ENCODE measurements around the gene SUDS3.

The SUDS3 gene

GRCh38 chr12:118427819-118428218 is 51.5 kb downstream of the SUDS3 start:
- no peaks in the 10 kb centered on the region for H3K27me3 Mint-ChIP-seq
- no peak overlapping the region for H3K4me3 Mint-ChIP-seq
- no peak overlapping the region for H3K27ac Mint-ChIP-seq
- H3K4me1 Mint-ChIP-seq (ENCODE audit: low read depth in 2 of 2) = peaks cover 0 to 5% of the 10 kb centered on the region in 2 donors
- H3K9me3 Mint-ChIP-seq = no peaks in the 10 kb centered on the region
- no peak for ATAC-seq (replicated peaks)
- no peaks in the 10 kb centered on the region for H3K36me3 Mint-ChIP-seq (ENCODE audit: insufficient read depth)
- no peak for DNase-seq

GRCh38 chr12:118428643-118429042 is 52.3 kb downstream of the SUDS3 start:
- H3K4me3 Mint-ChIP-seq = no peak overlapping the region
- no peaks in the 10 kb centered on the region for H3K36me3 Mint-ChIP-seq (ENCODE audit: insufficient read depth)
- no peak overlapping the region for H3K27ac Mint-ChIP-seq
- no peaks in the 10 kb centered on the region for H3K27me3 Mint-ChIP-seq
- H3K4me1 Mint-ChIP-seq (ENCODE audit: low read depth in 2 of 2) = peaks cover 0 to 5% of the 10 kb centered on the region in 2 donors
- no peaks in the 10 kb centered on the region for H3K9me3 Mint-ChIP-seq
- DNase-seq = no peak
- ATAC-seq (replicated peaks) = no peak

- no peak for DNase-seq
- Mint-ChIP-seq H3K4me3 (no peak overlapping the region), H3K9me3 (no peaks in the 10 kb centered on the region), H3K27ac (no peak overlapping the region), H3K4me1 (ENCODE audit: low read depth in 2 of 2) (peaks cover 0 to 5% of the 10 kb centered on the region in 2 donors), H3K36me3 (ENCODE audit: insufficient read depth) (no peaks in the 10 kb centered on the region), H3K27me3 (no peaks in the 10 kb centered on the region)
- ATAC-seq (replicated peaks) = no peak
Observed at GRCh38 chr12:118429688-118430383, 53.5 kb downstream of the SUDS3 start.

- Mint-ChIP-seq H3K4me3 (no peak overlapping the region), H3K27me3 (no peaks in the 10 kb centered on the region), H3K27ac (no peak overlapping the region), H3K36me3 (ENCODE audit: insufficient read depth) (no peaks in the 10 kb centered on the region), H3K9me3 (no peaks in the 10 kb centered on the region), H3K4me1 (ENCODE audit: low read depth in 2 of 2) (no peaks in the 10 kb centered on the region)
- ATAC-seq (replicated peaks) (no peak), DNase-seq (no peak)
Observed at GRCh38 chr12:118430516-118430915, 54.2 kb downstream of the SUDS3 start.

- H3K9me3 Mint-ChIP-seq = no peaks in the 10 kb centered on the region
- H3K27ac Mint-ChIP-seq = no peak overlapping the region
- no peaks in the 10 kb centered on the region for H3K36me3 Mint-ChIP-seq (ENCODE audit: insufficient read depth)
- H3K4me1 Mint-ChIP-seq (ENCODE audit: low read depth in 2 of 2) = no peaks in the 10 kb centered on the region
- no peak overlapping the region for H3K4me3 Mint-ChIP-seq
- DNase-seq (no peak), ATAC-seq (replicated peaks) (no peak)
- peaks cover 0 to 17% of the 10 kb centered on the region in 2 donors for H3K27me3 Mint-ChIP-seq
Observed at GRCh38 chr12:118432812-118433545, 56.6 kb downstream of the SUDS3 start.

- DNase-seq = no peak
- peaks cover 22 to 27% of the 10 kb centered on the region in 2 donors for H3K27me3 Mint-ChIP-seq
- no peak overlapping the region for H3K27ac Mint-ChIP-seq
- H3K4me1 Mint-ChIP-seq (ENCODE audit: low read depth in 2 of 2) = no peaks in the 10 kb centered on the region
- no peaks in the 10 kb centered on the region for H3K9me3 Mint-ChIP-seq
- no peak for ATAC-seq (replicated peaks)
- no peak overlapping the region for H3K4me3 Mint-ChIP-seq
- H3K36me3 Mint-ChIP-seq (ENCODE audit: insufficient read depth) = no peaks in the 10 kb centered on the region
Observed at GRCh38 chr12:118436002-118436730, 59.8 kb downstream of the SUDS3 start.

GRCh38 chr12:118436986-118437385 is 60.6 kb downstream of the SUDS3 start:
- no peaks in the 10 kb centered on the region for H3K36me3 Mint-ChIP-seq (ENCODE audit: insufficient read depth)
- ATAC-seq (replicated peaks) = no peak
- no peak overlapping the region for H3K4me3 Mint-ChIP-seq
- H3K9me3 Mint-ChIP-seq = no peaks in the 10 kb centered on the region
- H3K27ac Mint-ChIP-seq = no peak overlapping the region
- H3K27me3 Mint-ChIP-seq = peaks cover 30 to 35% of the 10 kb centered on the region in 2 donors
- no peaks in the 10 kb centered on the region for H3K4me1 Mint-ChIP-seq (ENCODE audit: low read depth in 2 of 2)
- no peak for DNase-seq

- Mint-ChIP-seq H3K4me3 (no peak overlapping the region), H3K27me3 (peaks cover 36 to 52% of the 10 kb centered on the region in 2 donors), H3K9me3 (no peaks in the 10 kb centered on the region), H3K27ac (no peak overlapping the region), H3K36me3 (ENCODE audit: insufficient read depth) (no peaks in the 10 kb centered on the region), H3K4me1 (ENCODE audit: low read depth in 2 of 2) (no peaks in the 10 kb centered on the region)
- DNase-seq (no peak), ATAC-seq (replicated peaks) (no peak)
Observed at GRCh38 chr12:118439068-118439467, 62.7 kb downstream of the SUDS3 start.

- Mint-ChIP-seq H3K4me1 (ENCODE audit: low read depth in 2 of 2) (no peaks in the 10 kb centered on the region), H3K27ac (no peak overlapping the region), H3K27me3 (peaks cover 37 to 51% of the 10 kb centered on the region in 2 donors), H3K36me3 (ENCODE audit: insufficient read depth) (no peaks in the 10 kb centered on the region), H3K9me3 (no peaks in the 10 kb centered on the region), H3K4me3 (no peak overlapping the region)
- no peak for DNase-seq
- ATAC-seq (replicated peaks) = no peak
Observed at GRCh38 chr12:118446247-118446646, 69.9 kb downstream of the SUDS3 start.

GRCh38 chr12:118447181-118447580 is 70.8 kb downstream of the SUDS3 start:
- Mint-ChIP-seq H3K4me1 (ENCODE audit: low read depth in 2 of 2) (no peaks in the 10 kb centered on the region), H3K9me3 (no peaks in the 10 kb centered on the region)

GRCh38 chr12:118448341-118448740 is 72.0 kb downstream of the SUDS3 start:
- no peak overlapping the region for H3K27ac Mint-ChIP-seq
- no peaks in the 10 kb centered on the region for H3K9me3 Mint-ChIP-seq
- ATAC-seq (replicated peaks) (no peak), DNase-seq (no peak)
- H3K4me1 Mint-ChIP-seq (ENCODE audit: low read depth in 2 of 2) = no peaks in the 10 kb centered on the region
- H3K4me3 Mint-ChIP-seq = no peak overlapping the region
- H3K36me3 Mint-ChIP-seq (ENCODE audit: insufficient read depth) = no peaks in the 10 kb centered on the region
- H3K27me3 Mint-ChIP-seq = peaks cover 39 to 48% of the 10 kb centered on the region in 2 donors

More at GRCh38 chr12:118447181-118447580, 70.8 kb downstream of the SUDS3 start:
- no peaks in the 10 kb centered on the region for H3K36me3 Mint-ChIP-seq (ENCODE audit: insufficient read depth)
- H3K27me3 Mint-ChIP-seq = peaks cover 36 to 51% of the 10 kb centered on the region in 2 donors
- no peak overlapping the region for H3K27ac Mint-ChIP-seq
- no peak for DNase-seq
- no peak for ATAC-seq (replicated peaks)
- H3K4me3 Mint-ChIP-seq = no peak overlapping the region

- ATAC-seq (replicated peaks) = no peak
- peaks cover 0 to 5% of the 10 kb centered on the region in 2 donors for H3K9me3 Mint-ChIP-seq
- no peak for DNase-seq
- H3K4me3 Mint-ChIP-seq = no peak overlapping the region
- no peaks in the 10 kb centered on the region for H3K36me3 Mint-ChIP-seq (ENCODE audit: insufficient read depth)
- peaks cover 0 to 3% of the 10 kb centered on the region in 2 donors for H3K4me1 Mint-ChIP-seq (ENCODE audit: low read depth in 2 of 2)
- H3K27me3 Mint-ChIP-seq = peaks cover 27 to 41% of the 10 kb centered on the region in 2 donors
- no peak overlapping the region for H3K27ac Mint-ChIP-seq
Observed at GRCh38 chr12:118455327-118455726, 79.0 kb downstream of the SUDS3 start.

- H3K9me3 Mint-ChIP-seq = peaks cover 0 to 5% of the 10 kb centered on the region in 2 donors
- no peaks in the 10 kb centered on the region for H3K36me3 Mint-ChIP-seq (ENCODE audit: insufficient read depth)
- no peak for ATAC-seq (replicated peaks)
- peaks cover 0 to 3% of the 10 kb centered on the region in 2 donors for H3K4me1 Mint-ChIP-seq (ENCODE audit: low read depth in 2 of 2)
- no peak overlapping the region for H3K4me3 Mint-ChIP-seq
- peaks cover 14 to 28% of the 10 kb centered on the region in 2 donors for H3K27me3 Mint-ChIP-seq
- no peak for DNase-seq
- no peak overlapping the region for H3K27ac Mint-ChIP-seq
Observed at GRCh38 chr12:118456741-118457140, 80.4 kb downstream of the SUDS3 start.
